Measurements from ENCODE around the gene CDH23. TPM values are rescaled to one million over a fixed set of nuclear protein-coding genes. Genes with fewer than 3 reads are reported as not detected.
A peak's percentile ranks its signal among the peaks of the same experiment; 100 is the strongest.

CDH23 gene
- total RNA-seq, 1 experiment from 2014 or later = 0.02 TPM

DNA sequence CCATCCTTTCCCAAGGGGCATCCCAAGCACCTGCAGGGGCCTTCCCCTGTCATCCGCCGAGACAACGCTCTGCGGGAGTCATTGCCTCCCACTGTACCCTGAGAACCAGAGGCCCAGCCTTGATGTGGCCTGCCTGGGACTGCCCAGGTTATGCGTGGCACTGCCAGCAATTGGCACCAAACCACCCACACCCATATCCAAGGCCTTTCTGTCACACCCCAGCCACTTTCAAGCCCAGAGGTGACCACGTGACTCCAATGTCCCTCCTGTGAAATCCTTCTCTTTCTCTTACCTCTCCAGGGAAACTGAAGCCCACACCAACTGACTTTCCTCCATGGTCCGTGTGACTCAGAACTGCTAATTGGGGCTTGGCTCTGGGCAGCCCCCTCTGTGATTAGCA, 198.9 kb downstream of the CDH23 start:
- H3K4me3 Mint-ChIP-seq (ENCODE audit: unreplicated experiment) = no peak overlapping the region

DNA sequence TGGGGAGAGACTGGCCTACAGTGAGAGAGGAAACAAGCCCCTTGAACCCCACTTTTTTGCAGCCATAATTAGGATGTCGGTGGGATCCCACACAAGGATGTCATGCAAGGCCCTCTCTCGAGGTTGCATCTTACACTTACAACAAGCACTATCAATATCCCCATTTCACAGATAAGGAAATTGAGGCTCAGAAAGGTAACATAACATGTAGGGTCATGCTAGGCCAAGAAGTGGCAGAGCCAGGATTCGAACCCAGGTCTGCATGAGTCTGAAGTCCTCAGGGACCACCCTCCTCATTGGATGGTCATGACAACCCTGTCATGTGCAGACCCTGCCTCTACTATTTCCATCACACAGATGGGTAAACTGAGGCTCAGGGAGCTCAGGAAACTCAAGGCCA, 199.4 kb downstream of the CDH23 start:
- CTCF ChIA-PET = interaction anchor here (0.7 kb wide), 1 partner anchor 254 kb away, joined by 4 read pairs; no protein-coding TSS in a partner anchor
- POLR2A ChIA-PET = no interaction called here
- no TSS peak for BruUV-seq (replicated peaks)
- TF ChIP-seq, protein P1, sequence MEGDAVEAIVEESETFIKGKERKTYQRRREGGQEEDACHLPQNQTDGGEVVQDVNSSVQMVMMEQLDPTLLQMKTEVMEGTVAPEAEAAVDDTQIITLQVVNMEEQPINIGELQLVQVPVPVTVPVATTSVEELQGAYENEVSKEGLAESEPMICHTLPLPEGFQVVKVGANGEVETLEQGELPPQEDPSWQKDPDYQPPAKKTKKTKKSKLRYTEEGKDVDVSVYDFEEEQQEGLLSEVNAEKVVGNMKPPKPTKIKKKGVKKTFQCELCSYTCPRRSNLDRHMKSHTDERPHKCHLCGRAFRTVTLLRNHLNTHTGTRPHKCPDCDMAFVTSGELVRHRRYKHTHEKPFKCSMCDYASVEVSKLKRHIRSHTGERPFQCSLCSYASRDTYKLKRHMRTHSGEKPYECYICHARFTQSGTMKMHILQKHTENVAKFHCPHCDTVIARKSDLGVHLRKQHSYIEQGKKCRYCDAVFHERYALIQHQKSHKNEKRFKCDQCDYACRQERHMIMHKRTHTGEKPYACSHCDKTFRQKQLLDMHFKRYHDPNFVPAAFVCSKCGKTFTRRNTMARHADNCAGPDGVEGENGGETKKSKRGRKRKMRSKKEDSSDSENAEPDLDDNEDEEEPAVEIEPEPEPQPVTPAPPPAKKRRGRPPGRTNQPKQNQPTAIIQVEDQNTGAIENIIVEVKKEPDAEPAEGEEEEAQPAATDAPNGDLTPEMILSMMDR (IDR thresholded peaks at IDR 0.05; ENCODE audit: unreplicated experiment) = no peak
- Mint-ChIP-seq H3K4me3 (ENCODE audit: unreplicated experiment) (no peak overlapping the region), H3K4me1 (ENCODE audit: insufficient read depth, unreplicated experiment) (peaks cover 9% of the 10 kb centered on the region), H3K27ac (ENCODE audit: low read depth, unreplicated experiment) (no peak overlapping the region), H3K9me3 (ENCODE audit: unreplicated experiment) (no peaks in the 10 kb centered on the region), H3K36me3 (ENCODE audit: insufficient read depth, unreplicated experiment) (no peaks in the 10 kb centered on the region), H3K27me3 (ENCODE audit: insufficient read depth, unreplicated experiment) (peaks cover 21% of the 10 kb centered on the region)
- intact Hi-C loops (cut with micrococcal nuclease) = no loop called here
- DNase-seq (ENCODE audit: unreplicated experiment) = no peak

More for the DNA sequence above, 198.9 kb downstream of the CDH23 start:
- intact Hi-C loops (cut with micrococcal nuclease) = no loop called here
- no peak for DNase-seq (ENCODE audit: unreplicated experiment)
- Mint-ChIP-seq H3K27ac (ENCODE audit: low read depth, unreplicated experiment) (no peak overlapping the region), H3K4me1 (ENCODE audit: insufficient read depth, unreplicated experiment) (peaks cover 9% of the 10 kb centered on the region), H3K36me3 (ENCODE audit: insufficient read depth, unreplicated experiment) (no peaks in the 10 kb centered on the region), H3K9me3 (ENCODE audit: unreplicated experiment) (no peaks in the 10 kb centered on the region), H3K27me3 (ENCODE audit: insufficient read depth, unreplicated experiment) (peaks cover 26% of the 10 kb centered on the region)
- ChIA-PET POLR2A (no interaction called here), CTCF (no interaction called here)
- TF ChIP-seq, protein P1 (IDR thresholded peaks at IDR 0.05; ENCODE audit: unreplicated experiment) = no peak
- no TSS peak for BruUV-seq (replicated peaks)

DNA sequence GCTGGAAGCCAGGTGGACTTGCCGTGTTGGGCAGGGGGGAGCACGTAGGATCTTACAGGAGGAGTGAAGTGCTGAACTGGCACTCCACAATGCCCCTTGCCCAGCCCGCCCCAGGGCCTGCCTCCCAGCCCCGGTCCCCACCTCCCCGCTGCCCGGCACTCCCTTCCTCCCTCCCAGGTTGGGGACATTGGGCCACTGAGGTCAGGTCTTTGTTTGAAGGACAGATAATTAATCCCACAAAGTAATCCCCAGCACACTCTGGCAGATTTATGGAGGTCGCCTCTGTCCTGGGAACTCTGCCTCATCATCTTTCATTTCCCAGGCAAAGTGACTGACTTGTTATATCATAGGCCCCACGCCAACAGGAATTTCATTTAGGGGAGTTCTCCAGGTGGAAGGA, 200.0 kb downstream of the CDH23 start:
- ChIA-PET POLR2A (no interaction called here), CTCF (interaction anchor here (0.6 to 1.5 kb wide), 4 partner anchors 11 to 706 kb away, joined by 3 to 7 read pairs (median 4); no protein-coding TSS in a partner anchor)
- Mint-ChIP-seq H3K4me3 (ENCODE audit: unreplicated experiment) (no peak overlapping the region), H3K27ac (ENCODE audit: low read depth, unreplicated experiment) (no peak overlapping the region), H3K9me3 (ENCODE audit: unreplicated experiment) (no peaks in the 10 kb centered on the region), H3K4me1 (ENCODE audit: insufficient read depth, unreplicated experiment) (peaks cover 9% of the 10 kb centered on the region), H3K27me3 (ENCODE audit: insufficient read depth, unreplicated experiment) (peaks cover 15% of the 10 kb centered on the region), H3K36me3 (ENCODE audit: insufficient read depth, unreplicated experiment) (no peaks in the 10 kb centered on the region)
- intact Hi-C loops (cut with micrococcal nuclease) = no loop called here
- BruUV-seq (replicated peaks) = no TSS peak
- DNase-seq (ENCODE audit: unreplicated experiment) = no peak
- TF ChIP-seq, protein P1 (IDR thresholded peaks at IDR 0.05; ENCODE audit: unreplicated experiment) = no peak

DNA sequence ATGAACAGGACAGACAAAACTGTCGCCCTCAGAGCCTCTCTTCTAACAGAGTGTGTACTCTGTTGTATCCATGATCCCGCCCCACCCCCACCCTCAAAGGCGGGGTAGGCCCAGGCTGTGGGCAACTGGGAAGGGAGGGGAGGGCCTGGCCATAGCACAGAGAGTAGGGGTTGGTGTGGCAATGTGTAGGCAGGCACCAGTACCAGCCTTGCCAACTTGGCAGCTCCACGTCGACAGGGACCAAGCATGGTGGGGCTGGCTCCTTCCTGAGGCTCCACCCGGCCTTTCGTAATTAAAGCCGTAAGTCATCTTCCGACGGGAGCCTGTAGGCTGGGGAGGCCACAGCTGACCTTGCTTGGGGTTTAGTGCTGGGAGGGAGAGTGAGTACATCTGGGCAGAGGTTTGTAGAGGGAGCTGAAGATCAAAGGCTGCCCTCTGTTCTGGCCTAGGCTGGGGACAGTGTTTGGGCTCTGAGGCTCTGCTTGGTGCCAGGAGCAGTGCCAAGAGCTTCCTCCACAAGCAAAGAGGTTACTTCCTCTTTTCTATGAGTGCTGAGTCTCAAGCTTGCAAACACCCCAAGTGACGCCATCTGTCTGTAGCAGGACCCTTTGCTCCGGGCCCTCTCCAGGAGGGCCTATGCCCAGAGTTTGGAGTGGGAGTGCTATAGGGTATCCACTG, 201.2 kb downstream of the CDH23 start:
- no peak overlapping the region for H3K4me3 Mint-ChIP-seq (ENCODE audit: unreplicated experiment)
- ChIA-PET POLR2A (interaction anchor here (0.6 kb wide), 1 partner anchor 101 kb away, joined by 3 read pairs; no protein-coding TSS in a partner anchor), CTCF (interaction anchor here (0.6 to 1.5 kb wide), 4 partner anchors 10 to 40 kb away, joined by 3 to 7 read pairs (median 4); no protein-coding TSS in a partner anchor)
- peaks cover 3% of the 10 kb centered on the region for H3K27me3 Mint-ChIP-seq (ENCODE audit: insufficient read depth, unreplicated experiment)
- H3K36me3 Mint-ChIP-seq (ENCODE audit: insufficient read depth, unreplicated experiment) = no peaks in the 10 kb centered on the region
- intact Hi-C loops (cut with micrococcal nuclease) = no loop called here
- H3K27ac Mint-ChIP-seq (ENCODE audit: low read depth, unreplicated experiment) = no peak overlapping the region
- BruUV-seq (replicated peaks) = no TSS peak
- H3K4me1 Mint-ChIP-seq (ENCODE audit: insufficient read depth, unreplicated experiment) = peaks cover 9% of the 10 kb centered on the region
- peak; percentile 65 for DNase-seq (ENCODE audit: unreplicated experiment)
- TF ChIP-seq, protein P1 (IDR thresholded peaks at IDR 0.05; ENCODE audit: unreplicated experiment) = no peak
- H3K9me3 Mint-ChIP-seq (ENCODE audit: unreplicated experiment) = no peaks in the 10 kb centered on the region
